Measurements from ENCODE around the gene SCMH1. TPM values are rescaled to one million over a fixed set of nuclear protein-coding genes. Genes with fewer than 3 reads are reported as not detected.

The SCMH1 gene
- total RNA-seq, 1 experiment from 2014 or later: 42.7 TPM

- in situ Hi-C loops (cut with HindIII; ENCODE audit: low pct_unique_long_range_greater_than_20kb, low sequenced_read_pairs) (no loop called here), intact Hi-C loops (cut with micrococcal nuclease; ENCODE audit: unreplicated experiment) (no loop called here)
- DNase-seq (ENCODE audit: low read depth, low spot score) (no peak), ATAC-seq (no peak)
- BruUV-seq (replicated peaks): no TSS peak
- ChIA-PET POLR2A (no interaction called here), CTCF (no interaction called here)
- Histone ChIP-seq H3K27me3 (ENCODE audit: control insufficient read depth, insufficient read depth, low read length) (no peaks in the 10 kb centered on the region), H3K4me3 (ENCODE audit: low read depth in 2 of 2, low read length in 2 of 2) (no peak overlapping the region), H3K36me3 (ENCODE audit: control insufficient read depth, insufficient read depth, low read length) (no peaks in the 10 kb centered on the region), H3K4me1 (ENCODE audit: control insufficient read depth, insufficient read depth, low read length) (no peaks in the 10 kb centered on the region), H3K9me3 (ENCODE audit: control insufficient read depth, insufficient read depth, low read depth, low read length) (no peaks in the 10 kb centered on the region), H3K27ac (ENCODE audit: low read length) (no peak overlapping the region)
- TF ChIP-seq TCF7L2 (IDR thresholded peaks at IDR 0.05; ENCODE audit: low read depth, low read length) (no peak), POLR2AphosphoS5 (IDR thresholded peaks at IDR 0.05; ENCODE audit: low read depth, low read length) (no peak), SIN3A (IDR thresholded peaks at IDR 0.05; ENCODE audit: borderline replicate concordance, insufficient read depth, low read depth, low read length) (no peak)
- TF ChIP-seq, protein P1, sequence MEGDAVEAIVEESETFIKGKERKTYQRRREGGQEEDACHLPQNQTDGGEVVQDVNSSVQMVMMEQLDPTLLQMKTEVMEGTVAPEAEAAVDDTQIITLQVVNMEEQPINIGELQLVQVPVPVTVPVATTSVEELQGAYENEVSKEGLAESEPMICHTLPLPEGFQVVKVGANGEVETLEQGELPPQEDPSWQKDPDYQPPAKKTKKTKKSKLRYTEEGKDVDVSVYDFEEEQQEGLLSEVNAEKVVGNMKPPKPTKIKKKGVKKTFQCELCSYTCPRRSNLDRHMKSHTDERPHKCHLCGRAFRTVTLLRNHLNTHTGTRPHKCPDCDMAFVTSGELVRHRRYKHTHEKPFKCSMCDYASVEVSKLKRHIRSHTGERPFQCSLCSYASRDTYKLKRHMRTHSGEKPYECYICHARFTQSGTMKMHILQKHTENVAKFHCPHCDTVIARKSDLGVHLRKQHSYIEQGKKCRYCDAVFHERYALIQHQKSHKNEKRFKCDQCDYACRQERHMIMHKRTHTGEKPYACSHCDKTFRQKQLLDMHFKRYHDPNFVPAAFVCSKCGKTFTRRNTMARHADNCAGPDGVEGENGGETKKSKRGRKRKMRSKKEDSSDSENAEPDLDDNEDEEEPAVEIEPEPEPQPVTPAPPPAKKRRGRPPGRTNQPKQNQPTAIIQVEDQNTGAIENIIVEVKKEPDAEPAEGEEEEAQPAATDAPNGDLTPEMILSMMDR (IDR thresholded peaks at IDR 0.05): no peak
- TF ChIP-seq, protein P2, sequence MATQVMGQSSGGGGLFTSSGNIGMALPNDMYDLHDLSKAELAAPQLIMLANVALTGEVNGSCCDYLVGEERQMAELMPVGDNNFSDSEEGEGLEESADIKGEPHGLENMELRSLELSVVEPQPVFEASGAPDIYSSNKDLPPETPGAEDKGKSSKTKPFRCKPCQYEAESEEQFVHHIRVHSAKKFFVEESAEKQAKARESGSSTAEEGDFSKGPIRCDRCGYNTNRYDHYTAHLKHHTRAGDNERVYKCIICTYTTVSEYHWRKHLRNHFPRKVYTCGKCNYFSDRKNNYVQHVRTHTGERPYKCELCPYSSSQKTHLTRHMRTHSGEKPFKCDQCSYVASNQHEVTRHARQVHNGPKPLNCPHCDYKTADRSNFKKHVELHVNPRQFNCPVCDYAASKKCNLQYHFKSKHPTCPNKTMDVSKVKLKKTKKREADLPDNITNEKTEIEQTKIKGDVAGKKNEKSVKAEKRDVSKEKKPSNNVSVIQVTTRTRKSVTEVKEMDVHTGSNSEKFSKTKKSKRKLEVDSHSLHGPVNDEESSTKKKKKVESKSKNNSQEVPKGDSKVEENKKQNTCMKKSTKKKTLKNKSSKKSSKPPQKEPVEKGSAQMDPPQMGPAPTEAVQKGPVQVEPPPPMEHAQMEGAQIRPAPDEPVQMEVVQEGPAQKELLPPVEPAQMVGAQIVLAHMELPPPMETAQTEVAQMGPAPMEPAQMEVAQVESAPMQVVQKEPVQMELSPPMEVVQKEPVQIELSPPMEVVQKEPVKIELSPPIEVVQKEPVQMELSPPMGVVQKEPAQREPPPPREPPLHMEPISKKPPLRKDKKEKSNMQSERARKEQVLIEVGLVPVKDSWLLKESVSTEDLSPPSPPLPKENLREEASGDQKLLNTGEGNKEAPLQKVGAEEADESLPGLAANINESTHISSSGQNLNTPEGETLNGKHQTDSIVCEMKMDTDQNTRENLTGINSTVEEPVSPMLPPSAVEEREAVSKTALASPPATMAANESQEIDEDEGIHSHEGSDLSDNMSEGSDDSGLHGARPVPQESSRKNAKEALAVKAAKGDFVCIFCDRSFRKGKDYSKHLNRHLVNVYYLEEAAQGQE (IDR thresholded peaks at IDR 0.05; ENCODE audit: insufficient read depth in 1 of 2, low read depth in 2 of 2, low read length in 1 of 2): no peak
These were observed 7.2 kb upstream of the SCMH1 start for GRCh38 chr1:41249319-41249718.

GRCh38 chr1:41246568-41246967 lies 4.5 kb upstream of the SCMH1 start:
- ChIA-PET CTCF (no interaction called here), POLR2A (no interaction called here)
- ATAC-seq (no peak), DNase-seq (ENCODE audit: low read depth, low spot score) (no peak)
- Histone ChIP-seq H3K27ac (ENCODE audit: low read length) (no peak overlapping the region), H3K9me3 (ENCODE audit: control insufficient read depth, insufficient read depth, low read depth, low read length) (no peaks in the 10 kb centered on the region), H3K4me1 (ENCODE audit: control insufficient read depth, insufficient read depth, low read length) (peaks cover 5% of the 10 kb centered on the region), H3K4me3 (ENCODE audit: low read depth in 2 of 2, low read length in 2 of 2) (no peak overlapping the region), H3K36me3 (ENCODE audit: control insufficient read depth, insufficient read depth, low read length) (no peaks in the 10 kb centered on the region), H3K27me3 (ENCODE audit: control insufficient read depth, insufficient read depth, low read length) (no peaks in the 10 kb centered on the region)
- TF ChIP-seq, protein P2 (IDR thresholded peaks at IDR 0.05; ENCODE audit: insufficient read depth in 1 of 2, low read depth in 2 of 2, low read length in 1 of 2): no peak
- TF ChIP-seq POLR2AphosphoS5 (IDR thresholded peaks at IDR 0.05; ENCODE audit: low read depth, low read length) (no peak), TCF7L2 (IDR thresholded peaks at IDR 0.05; ENCODE audit: low read depth, low read length) (no peak), SIN3A (IDR thresholded peaks at IDR 0.05; ENCODE audit: borderline replicate concordance, insufficient read depth, low read depth, low read length) (no peak)
- TF ChIP-seq, protein P1 (IDR thresholded peaks at IDR 0.05): no peak
- intact Hi-C loops (cut with micrococcal nuclease; ENCODE audit: unreplicated experiment): no loop called here
- in situ Hi-C loops (cut with HindIII; ENCODE audit: low pct_unique_long_range_greater_than_20kb, low sequenced_read_pairs): no loop called here
- no TSS peak for BruUV-seq (replicated peaks)

Data from Panc1 (cell line).